Stimulated activated CD4-positive, alpha-beta T cell treated with anti-CD3 and anti-CD28 coated beads, Interleukin-2, amount 100 ng/mL, for 24 hours (primary cell): ENCODE results near the gene PGA5.
A peak's percentile ranks its signal among the peaks of the same experiment; 100 is the strongest.
"Not testable (repeated sequence)": the region's sequence is repeated elsewhere in the genome, so short reads cannot be mapped to it uniquely, and the experiment has no call there.

Experiments
- DNase-seq, 2 donors: peaks; one replicate each; pipeline ENCODE4 v3.0.0-alpha.2; 2020

Gene PGA5

DNA sequence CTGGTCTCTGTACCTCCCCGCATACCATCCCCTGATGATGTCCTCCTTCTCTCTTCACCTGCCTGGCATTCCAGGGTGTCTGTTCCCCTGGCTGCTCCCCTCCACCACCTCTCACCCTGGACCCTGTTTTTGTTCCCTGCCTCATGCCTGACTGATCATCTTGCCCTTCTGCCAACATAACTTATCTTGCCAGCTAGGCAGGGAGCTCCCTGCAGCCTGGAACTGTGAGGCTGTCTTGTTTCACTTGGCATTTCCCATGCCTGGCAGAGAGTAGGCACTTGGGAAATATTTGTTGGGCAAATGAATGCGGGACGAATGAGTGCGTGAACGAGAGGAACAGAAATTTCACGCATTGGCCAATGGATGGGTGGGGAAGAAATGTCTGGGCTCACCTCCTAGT lies 11.5 kb upstream of the PGA5 start:
- DNase-seq = not testable (repeated sequence)

DNA sequence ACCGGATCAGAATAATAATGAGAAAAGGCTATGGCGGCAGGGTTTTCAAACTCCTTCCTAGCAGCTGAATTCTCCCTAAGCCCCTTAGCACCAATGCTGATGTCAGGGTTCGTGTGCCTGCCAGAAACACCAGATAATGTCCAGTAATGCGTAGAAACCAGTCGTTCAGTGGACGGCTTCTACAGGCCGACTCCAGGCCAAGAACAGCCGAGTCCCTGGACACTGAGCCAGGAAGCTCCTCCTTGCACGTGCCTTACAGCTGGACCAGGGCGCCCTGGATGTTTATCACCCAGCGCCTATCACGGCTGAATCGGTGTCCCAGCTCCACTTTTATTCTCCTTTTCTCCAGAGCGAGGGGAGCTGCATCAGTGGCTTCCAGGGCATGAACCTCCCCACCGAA lies 9.9 kb upstream of the PGA5 start:
- not testable (repeated sequence) for DNase-seq

DNA sequence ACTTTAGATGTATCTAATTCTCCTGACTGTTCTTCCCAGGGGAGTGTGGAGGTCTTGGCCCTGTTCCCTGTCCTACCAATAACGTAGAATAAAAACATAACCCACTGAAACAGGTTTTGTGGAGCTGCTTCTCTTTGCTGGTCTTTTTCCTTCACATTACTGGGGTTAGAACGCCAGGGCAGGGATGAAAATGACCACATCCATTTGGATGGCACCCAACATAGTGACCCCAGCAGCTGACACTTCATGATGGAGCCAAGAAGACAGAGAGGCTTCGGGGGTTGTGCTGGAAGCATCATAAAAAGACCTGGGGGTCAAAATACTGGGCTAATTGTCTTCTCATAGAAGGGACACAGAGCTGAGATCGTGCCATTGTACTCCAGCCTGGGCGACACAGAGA lies 9.4 kb upstream of the PGA5 start:
- not testable (repeated sequence) for DNase-seq

DNA sequence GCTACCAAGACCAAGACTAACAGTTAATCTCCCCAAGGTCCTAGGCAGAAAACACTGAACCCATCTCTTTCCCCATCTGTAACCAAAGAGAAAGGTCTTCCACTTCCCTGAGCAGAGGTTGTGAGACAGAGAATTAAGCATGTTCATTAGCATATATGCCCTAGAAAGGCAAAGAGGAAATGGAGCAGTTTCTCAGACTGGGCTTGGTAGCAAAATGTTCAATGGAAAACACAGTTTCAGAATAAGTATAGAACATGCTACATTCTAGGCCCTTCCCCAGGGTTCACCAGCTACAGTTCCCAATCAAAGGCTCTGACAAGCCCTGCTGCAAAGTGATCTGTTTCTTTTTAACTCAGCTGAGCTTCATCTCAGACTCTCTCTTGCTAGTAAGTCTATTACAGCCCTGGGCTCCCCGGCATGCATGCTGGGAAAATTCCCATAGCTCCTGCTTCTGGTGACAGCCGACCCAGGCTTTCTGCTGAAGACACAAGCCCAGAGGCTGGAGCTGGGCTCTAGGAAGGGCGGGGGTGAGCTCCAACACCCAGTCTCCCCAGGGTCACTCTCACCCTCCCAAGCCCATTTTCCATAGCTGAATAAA lies 8.3 kb upstream of the PGA5 start:
- DNase-seq = not testable (repeated sequence)

DNA sequence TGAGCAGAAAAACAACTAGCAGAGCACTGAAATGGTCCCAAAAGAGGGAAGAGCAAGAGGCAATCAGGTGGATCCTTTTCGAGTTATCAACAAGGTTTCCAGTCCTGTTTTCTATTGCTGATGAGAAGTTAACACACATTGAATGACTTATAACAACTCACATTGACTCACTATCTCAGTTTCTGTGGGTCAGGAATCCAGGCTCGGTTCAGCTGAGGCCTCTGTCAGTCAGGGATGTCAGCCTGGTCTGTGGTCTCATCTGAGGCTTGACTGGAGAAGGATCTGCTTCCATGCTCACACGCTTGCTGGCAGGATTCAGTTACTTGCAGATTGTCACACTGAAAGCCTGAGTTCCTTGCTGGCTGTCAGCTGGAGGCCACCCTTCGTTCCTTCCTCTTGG lies 3.8 kb upstream of the PGA5 start:
- DNase-seq = not testable (repeated sequence)

DNA sequence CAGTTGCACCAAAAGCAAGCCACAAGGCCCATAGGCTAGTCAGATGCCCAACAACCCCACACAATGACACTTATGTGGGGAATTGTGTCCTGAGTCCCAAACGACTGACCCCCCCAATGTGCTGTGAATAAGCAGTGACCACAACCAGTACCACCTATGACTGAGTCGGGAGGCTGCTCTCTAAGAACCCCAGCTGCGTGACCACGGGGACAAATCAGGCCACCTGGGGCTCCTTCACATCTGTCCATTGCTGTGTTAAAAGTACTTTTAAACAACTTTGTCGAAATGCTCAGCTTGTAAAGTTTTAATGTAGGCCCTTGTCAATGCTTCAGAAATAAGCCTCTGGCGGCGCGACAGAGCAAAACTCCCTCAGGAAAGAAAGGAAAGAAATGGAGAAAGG lies 687 bp upstream of the PGA5 start:
- not testable (repeated sequence) for DNase-seq

DNA sequence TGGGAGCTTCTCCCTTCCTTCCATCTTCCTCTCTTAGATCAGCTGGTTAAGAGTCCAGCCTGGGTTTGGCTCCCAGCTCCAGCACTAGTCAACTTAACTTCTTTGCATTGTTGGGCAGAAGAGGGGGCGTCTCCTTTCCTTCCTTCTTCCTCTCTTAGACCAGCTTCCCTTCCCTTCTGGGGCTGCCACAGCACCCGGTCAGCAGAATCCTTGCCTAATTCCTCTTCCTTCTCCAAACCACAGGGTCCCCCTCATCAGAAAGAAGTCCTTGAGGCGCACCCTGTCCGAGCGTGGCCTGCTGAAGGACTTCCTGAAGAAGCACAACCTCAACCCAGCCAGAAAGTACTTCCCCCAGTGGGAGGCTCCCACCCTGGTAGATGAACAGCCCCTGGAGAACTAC lies 551 bp downstream of the PGA5 start:
- DNase-seq = not testable (repeated sequence)

DNA sequence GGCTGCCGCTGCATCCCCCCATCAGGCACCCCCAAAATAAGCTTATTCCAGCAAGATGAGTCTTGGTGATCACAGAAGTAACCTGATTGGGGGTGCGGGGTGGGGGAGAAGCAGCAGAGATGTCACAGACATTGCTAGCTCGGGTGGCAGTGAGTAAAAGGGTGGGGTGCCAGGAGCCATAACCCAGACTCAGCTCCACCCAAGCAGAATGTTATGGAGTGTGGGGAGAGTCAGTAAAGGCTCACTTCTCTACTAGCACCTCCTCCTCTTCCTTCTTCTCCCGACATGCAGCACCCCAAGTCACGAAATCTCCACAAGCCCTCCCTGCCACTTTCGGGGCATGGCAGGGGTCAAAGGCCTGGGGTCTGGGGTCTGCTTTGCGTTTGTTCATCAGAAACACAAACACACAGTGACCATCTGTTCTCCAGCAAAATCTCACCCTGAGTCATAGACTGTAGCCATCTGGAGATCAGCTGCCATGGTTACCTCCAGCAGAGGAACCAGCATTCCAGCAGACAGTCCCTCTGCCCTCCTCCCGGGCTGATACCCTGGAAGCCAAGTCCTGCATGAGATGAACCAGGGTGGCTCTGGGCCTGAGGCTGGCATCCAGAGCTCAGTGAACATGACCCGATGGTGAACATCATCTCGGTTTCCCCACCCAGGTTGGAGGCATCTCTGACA lies 4.4 kb downstream of the PGA5 start:
- not testable (repeated sequence) for DNase-seq

DNA sequence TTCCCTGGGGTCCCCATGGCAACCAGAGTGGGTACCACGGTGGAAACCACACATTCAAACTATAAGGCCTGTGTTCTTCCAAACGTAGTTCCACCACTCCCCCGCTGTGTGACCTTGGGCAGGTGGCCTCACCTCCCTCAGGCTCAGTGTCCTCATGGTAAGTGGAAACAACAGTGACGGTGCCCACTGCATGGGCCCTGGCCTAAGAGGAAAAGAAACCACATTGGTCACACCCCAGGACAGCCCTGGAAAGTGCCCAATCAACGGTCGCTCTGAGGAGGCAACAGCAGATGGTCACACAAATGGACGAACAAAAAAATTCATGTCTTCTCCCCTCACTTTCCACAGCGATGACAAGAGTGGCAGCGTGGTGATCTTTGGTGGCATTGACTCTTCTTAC lies 7.1 kb downstream of the PGA5 start:
- not testable (repeated sequence) for DNase-seq

DNA sequence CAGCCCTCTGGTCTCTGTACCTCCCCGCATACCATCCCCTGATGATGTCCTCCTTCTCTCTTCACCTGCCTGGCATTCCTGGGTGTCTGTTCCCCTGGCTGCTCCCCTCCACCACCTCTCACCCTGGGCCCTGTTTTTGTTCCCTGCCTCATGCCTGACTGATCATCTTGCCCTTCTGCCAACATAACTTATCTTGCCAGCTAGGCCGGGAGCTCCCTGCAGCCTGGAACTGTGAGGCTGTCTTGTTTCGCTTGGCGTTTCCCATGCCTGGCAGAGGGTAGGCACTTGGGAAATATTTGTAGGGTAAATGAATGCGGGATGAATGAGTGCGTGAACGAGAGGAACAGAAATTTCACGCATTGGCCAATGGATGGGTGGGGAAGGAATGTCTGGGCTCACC lies 8.2 kb downstream of the PGA5 start:
- not testable (repeated sequence) for DNase-seq

DNA sequence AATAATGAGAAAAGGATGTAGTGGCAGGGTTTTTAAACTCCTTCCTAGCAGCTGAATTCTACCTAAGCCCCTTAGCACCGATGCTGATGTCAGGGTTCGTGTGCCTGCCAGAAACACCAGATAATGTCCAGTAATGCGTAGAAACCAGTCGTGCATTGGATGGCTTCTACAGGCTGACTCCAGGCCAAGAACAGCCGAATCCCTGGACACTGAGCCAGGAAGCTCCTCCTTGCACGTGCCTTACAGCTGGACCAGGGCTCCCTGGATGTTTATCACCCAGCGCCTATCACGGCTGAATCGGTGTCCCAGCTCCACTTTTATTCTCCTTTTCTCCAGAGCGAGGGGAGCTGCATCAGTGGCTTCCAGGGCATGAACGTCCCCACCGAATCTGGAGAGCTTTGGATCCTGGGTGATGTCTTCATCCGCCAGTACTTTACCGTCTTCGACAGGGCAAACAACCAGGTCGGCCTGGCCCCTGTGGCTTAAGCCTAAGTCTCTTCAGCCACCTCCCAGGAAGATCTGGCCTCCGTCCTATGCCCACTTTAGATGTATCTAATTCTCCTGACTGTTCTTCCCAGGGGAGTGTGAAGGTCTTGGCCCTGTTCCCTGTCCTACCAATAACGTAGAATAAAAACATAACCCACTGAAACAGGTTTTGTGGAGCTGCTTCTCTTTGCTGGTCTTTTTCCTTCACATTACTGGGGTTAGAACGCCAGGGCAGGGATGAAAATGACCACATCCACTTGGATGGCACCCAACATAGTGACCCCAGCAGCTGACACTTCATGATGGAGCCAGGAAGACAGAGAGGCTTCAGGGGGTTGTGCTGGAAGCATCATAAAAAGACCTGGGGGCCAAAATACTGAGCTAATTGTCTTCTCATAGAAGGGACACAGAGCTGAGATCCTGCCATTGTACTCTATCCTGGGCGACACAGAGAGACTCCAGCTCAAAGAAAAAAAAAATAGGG lies 10.1 kb downstream of the PGA5 start:
- not testable (repeated sequence) for DNase-seq

DNA sequence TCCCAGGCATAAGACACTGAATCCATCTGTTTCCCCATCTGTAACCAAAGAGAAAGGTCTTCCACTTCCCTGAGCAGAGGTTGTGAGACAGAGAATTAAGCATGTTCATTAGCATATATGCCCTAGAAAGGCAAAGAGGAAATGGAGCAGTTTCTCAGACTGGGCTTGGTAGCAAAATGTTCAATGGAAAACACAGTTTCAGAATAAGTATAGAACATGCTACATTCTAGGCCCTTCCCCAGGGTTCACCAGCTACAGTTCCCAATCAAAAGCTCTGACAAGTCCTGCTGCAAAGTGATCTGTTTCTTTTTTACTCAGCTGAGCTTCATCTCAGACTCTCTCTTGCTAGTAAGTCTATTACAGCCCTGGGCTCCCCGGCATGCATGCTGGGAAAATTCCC lies 11.4 kb downstream of the PGA5 start:
- not testable (repeated sequence) for DNase-seq

DNA sequence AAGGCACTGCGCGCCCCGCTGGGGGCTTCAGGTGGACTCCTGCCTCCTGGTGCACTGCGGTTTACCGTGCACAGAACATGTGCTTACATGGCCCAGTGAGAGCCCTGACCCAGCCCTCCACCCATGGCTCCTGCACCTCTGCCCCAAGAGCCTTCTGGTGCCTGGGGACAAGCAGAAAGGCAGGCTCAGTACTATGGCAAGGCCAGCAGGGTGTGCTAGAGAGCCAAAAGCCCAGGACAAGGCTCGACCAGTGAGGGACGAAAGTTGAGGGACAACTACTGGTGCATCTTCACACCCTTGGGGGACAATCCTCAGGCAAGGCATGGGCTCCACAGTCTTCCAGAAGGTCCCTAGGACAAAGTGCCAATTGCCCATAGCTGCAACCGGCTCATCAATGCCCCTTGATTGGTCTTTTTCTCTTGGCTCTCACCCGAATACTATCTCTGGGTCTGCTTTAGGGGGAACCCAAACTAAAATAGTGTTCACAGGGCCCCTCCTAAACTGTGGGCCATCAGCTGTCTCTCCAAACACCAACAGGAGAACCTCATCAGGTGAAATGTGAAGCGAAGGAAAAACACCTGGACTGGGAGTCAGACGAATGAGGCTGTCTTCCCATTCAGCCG lies 13.5 kb downstream of the PGA5 start:
- peak; percentile 67 to 76 for DNase-seq

DNA sequence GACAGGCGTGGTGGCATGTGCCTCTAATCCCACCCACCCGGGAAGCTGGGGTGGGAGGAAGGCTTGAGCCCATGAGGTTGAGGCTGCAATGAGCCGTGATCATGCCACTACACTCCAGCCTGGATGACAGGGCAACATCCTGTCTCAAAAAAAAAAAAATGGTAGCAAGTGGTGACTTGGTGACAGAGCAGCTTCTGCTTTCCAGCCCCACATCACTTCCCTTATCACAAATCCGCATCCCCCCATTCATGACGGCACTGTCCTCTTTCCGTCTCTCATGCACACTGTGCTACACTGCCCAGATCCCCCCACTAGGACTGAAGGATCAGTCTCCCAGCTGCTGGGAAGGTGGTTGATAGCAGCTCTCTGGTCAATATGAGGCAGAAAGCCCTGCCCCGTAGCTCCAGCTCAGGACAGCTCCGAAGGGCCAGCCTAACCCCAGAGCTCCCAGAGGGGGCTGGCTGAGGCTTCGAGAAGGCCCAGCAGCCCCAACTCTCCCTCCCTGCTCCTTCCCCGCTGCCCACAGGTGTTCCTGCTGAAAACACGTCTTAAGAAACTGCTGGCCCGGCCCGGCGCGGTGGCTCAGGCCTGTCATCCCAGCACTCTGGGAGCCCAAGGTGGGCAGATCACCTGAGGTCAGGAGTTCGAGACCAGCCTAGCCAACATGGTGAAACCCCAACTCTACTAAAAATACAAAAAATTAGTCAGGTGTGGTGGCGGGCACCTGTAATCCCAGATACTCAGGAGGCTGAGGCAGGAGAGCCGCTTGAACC lies 15.9 kb downstream of the PGA5 start:
- no peak for DNase-seq

DNA sequence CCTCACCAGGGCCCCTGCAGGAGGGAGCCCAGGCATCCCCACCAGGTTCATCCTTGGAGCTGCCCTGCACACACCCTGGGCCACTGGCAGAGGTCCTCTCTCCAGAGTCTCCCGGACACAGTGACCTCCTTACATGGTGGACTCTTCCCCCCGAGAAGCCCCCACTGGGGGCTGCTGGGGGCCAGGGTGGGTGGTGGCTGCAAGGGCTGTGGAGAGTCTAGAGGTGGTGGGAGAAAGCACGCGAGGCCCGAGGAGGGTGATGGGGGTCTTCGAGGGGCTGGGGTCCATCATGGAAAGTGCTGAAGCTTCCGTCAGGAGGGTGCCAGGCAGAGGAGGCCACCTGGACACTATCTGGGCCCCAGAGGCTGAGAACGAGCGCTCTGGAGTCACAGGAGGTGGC lies 17.6 kb downstream of the PGA5 start:
- DNase-seq = no peak

DNA sequence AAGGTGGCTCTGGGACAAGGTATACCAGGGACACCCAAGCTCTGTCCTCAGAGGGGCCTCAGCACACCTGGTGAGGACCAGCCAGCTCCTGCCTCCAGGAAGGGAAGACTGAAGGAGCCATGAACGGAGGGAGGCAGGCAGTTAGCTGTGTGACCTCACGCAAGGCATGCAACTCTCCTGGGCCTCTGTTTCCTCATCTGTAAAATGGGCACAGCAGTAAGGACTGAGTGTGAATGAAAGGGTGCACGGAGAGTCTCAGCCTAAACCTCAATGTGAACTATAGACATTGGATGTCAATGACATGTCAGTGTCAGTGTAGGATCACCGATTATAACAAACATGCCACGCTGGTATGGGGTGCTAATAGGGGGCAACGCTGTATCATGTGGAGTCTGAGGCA lies 18.4 kb downstream of the PGA5 start:
- DNase-seq = no peak

DNA sequence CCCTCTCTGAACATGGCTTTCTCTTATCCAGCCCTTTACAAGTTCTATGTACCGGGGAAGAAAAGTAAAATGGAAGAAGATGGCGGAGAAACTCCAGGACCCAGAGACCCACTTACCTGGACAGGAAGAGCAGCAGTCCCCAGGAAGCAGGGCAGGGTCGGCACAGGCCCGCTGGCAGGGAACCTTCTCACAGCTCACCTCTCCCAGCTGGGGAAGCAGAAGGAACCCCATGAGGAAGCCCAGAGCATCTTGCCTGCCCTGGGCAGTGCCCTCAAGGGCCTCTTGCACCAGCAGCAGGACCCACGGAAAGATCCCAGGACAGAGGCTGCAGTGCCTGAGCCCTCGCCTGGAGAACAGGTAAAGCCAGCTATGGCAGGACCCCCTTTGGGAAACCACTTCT lies 23.4 kb downstream of the PGA5 start:
- no peak for DNase-seq

DNA sequence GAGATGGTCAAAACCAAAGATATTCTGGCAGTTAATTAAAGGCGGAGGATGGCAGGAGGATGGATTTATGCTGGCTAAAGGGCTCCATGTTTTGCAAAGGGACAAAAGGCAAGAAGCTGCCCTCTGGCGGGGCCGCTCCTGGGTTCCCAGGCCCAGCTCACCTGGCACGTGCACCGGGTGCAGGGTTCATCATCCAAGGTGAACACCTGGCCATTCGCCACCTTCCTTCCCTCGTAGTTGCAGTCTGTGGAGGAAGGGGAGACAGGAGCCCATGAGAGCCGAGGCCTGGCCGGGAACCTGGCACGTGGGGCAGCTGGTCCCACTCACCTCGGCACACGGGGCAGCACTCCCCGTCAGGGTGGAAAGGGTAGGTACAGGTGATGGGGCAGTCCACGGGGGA lies 23.8 kb downstream of the PGA5 start:
- no peak for DNase-seq

DNA sequence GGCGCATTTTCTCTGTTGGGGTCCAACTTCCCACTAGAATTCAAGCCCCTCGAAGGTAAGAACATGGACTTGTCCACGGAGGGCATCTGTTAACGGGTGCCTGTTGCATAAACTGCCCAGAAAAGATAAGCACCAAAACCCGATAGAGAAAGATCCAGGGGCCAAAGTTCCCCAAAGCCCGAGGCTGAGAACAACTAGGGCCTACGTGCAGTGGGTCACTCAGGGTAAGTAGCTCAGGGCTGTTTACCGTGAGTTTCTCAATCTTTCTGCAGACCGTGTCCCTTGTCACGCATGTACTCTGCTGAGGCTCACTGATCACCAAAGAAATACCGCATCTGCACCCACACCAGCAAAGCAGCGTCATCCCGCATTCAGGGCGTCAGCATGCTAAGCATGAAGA lies 24.4 kb downstream of the PGA5 start:
- DNase-seq = no peak

DNA sequence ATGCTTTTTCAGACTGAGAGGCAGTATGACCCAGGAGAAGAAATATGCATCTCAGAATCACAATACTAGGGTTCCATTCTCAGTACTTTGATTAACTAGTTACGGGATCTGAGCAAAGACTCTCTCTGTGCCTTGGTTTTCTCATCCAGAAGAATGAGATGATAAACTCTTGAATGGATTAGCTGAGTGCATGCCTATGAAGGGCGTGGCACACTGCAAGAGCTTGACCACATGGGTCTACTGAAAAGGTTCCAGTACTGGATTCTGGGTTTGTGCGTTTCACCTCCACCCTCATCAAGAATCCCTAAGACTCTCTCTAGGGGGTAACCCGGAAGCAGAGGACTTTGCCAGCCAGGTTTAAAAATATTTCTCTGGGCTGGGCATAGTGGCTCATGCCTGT lies 25.6 kb downstream of the PGA5 start:
- no peak for DNase-seq

DNA sequence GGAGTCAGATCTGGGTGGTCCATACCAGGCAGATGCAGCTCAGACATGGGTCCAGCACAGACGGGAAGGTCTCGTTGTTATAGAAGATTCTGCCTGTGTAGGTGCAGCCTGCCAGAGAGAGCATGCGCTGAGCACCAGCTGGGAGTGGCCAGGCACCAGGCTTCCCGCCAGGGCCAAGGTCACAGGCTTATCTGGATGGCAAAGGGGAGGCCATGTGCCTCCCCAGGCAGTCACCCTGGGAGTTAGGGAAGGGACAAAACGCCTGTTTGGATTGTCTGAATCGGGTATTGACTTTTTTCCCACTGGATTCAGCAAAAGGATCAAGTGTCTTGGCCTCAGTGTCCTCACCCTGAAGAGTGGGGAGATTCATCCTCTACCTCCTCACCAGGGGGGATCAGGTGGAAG lies 26.5 kb downstream of the PGA5 start:
- no peak for DNase-seq

DNA sequence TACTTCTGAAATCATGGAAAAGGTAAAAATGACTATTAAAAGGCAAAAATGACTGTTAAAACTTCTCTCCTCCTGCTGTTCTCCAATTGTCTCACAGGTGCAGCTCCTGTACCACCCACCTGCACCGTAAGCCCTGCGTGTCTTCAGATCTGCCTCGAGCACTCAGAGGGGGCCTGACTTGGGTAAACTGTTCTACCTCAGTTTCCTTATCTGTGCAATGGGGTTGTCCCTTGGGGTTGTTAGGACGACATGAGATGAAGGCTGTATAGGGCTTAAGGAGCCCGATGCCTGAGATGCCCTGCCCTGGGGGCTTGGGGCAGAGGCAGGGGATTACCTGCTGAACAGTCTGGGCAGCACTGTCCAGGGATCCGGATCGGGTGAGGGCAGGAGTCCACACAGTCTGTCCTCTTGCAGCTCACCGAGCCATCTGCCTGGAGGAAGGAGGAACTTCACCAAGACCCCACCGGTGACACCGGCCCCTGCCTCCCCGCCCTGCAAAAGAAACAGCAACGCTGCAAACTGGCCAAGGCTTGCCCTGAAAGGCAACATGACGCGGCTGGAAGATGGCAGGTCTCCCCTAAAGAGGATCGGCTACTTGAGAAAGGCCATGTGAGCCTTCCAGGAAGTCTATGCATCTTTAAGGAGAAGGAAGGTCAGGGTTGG lies 27.7 kb downstream of the PGA5 start:
- DNase-seq = no peak
